Measurements from ENCODE around the gene CCNY. TPM values are rescaled to one million over a fixed set of nuclear protein-coding genes. Genes with fewer than 3 reads are reported as not detected.

The CCNY gene
- total RNA-seq, 1 donor from 2014 or later = 99.7 TPM

- no peak for DNase-seq (ENCODE audit: low read depth)
Observed at GRCh38 chr10:35379226-35380137, 43.2 kb downstream of the CCNY start.

DNA sequence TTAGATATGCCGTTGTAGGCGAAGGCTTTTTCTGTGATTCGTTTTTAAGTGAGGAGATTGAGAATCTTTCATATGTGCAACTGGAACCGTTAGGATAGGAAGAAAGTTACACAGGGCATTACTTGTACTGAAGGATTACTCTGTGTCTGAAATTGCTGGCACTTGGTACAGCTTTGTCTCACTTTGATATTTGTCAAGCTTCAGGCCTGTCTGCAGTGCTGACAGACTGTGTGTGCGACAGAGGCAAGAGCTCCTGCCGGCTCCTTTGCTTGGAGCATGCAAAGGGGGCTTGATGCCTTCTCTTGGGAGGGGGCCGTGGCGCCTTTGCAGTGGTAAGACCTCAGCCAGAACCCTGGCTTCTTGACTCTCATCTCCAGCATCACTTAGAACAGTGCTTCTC lies 45.8 kb downstream of the CCNY start:
- no peak for DNase-seq (ENCODE audit: low read depth)

GRCh38 chr10:35384265-35384868 lies 48.1 kb downstream of the CCNY start:
- DNase-seq (ENCODE audit: low read depth) = no peak

DNA sequence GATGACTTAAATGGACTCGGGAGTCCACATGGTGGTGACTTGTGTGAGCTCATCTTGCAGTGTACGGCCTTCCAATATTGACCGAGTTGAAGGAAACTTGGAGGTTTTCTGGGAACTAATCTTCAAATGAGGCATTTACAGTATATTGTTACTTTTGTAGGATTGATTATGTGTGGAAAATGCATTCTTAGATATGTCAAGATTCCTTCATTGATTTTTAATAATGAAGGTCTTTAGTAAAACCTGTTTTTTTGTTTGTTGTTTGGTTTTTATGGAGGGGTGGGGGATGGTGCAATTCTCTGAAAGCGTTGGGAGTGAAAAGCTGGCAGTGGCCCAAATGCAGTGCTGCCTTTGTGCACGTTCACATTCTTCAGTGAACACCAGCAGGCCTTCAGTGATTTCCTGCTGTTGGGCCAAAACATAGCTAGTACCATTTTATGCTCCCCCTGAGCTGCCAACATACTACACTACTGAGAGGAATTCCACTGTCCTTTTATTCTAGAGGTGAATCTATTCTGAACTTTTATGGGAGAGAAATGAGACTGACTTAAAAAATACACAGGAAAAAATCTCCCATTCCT lies 50.4 kb downstream of the CCNY start:
- no peak for DNase-seq (ENCODE audit: low read depth)

DNA sequence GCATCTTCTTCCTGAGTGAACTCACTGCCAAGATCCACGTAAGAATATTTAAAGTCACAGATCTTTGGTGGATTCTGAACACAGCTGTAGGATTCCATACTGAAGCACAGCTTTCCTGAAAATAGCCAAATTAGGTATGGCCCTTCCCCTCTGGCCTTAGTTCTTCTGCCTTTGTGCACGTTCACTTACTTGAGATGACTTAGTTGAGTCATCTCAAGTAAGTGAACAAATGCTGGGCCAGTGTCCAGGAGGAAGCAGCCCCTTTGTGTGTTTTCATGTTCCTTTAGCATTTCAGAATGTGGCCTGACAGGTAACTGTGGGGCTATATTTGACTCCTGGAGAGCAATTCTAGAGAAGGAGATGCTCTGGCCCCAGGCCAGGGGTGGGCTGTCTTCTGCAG lies 51.5 kb downstream of the CCNY start:
- DNase-seq (ENCODE audit: low read depth) = no peak

- no peak for DNase-seq (ENCODE audit: low read depth)
Observed at GRCh38 chr10:35388197-35388596, 51.9 kb downstream of the CCNY start.

GRCh38 chr10:35388682-35389081 lies 52.4 kb downstream of the CCNY start:
- DNase-seq (ENCODE audit: low read depth) = no peak

- DNase-seq (ENCODE audit: low read depth) = no peak
Observed at GRCh38 chr10:35390161-35390840, 54.0 kb downstream of the CCNY start.

DNA sequence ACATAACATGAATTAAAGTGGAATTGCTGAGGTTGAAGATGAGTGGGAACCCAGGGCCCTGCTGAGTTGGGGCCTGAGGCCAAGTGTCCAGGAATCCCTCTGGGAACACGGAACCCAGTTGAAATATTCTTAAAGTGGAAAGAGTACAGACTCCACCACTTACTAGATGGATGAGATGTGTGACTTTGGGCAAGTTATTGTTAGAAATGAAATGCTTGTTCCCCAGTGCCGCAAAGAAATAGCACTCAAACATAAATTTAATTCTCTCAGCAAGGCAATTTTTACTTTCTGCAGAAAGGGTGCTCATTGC lies 54.5 kb downstream of the CCNY start:
- DNase-seq (ENCODE audit: low read depth) = no peak

DNA sequence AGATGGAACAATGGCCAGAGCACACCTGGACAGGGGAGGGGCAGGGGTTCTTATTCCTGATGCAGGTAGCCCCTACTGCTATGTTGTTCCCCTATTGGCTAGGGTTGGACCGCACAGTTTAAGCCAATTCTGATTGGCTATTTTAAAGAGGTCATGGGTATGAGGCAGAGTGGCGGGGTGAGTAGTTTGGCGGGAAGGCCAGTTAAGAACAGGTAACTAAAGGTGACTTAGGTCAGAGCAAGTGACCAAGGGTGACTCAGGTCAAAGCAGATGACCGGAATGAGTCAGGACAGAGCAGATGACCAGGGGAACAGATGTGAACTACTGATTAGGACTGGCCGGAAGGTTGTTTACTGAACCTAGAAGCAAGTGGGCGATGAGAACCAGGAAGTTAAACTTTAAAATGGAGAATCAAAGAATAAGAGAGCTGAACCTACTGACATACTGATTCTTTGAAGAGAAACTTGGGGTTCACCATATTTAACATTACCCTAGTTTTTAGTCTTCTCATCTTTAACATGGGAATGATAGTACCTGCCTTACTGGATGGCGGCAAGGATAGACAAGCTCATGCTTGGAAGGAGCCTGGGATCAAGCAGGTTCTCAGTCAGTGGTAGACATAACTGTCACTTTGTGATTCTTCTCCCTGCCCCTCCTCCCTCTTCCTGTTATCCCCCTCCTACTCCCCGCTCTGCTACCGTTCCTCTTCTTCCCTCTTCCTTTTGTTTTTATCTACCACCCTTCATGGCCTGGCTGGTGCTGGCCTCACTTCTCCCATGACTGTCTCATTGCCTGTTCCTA lies 55.0 kb downstream of the CCNY start:
- no peak for DNase-seq (ENCODE audit: low read depth)

DNA sequence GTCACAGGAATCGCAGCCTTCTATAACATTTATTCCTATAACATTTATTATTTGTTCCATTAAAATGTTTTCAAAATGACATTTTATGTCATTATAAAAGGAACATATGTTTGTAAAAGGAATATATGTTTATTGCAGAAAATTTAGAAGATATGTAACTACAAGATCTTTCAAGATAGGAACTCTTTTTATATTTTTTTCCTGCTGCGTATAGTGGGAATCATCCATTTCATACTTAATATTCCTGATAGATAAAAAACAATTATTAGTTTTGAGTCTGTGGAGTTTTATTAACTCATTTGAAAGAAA lies 55.6 kb downstream of the CCNY start:
- no peak for DNase-seq (ENCODE audit: low read depth)

DNA sequence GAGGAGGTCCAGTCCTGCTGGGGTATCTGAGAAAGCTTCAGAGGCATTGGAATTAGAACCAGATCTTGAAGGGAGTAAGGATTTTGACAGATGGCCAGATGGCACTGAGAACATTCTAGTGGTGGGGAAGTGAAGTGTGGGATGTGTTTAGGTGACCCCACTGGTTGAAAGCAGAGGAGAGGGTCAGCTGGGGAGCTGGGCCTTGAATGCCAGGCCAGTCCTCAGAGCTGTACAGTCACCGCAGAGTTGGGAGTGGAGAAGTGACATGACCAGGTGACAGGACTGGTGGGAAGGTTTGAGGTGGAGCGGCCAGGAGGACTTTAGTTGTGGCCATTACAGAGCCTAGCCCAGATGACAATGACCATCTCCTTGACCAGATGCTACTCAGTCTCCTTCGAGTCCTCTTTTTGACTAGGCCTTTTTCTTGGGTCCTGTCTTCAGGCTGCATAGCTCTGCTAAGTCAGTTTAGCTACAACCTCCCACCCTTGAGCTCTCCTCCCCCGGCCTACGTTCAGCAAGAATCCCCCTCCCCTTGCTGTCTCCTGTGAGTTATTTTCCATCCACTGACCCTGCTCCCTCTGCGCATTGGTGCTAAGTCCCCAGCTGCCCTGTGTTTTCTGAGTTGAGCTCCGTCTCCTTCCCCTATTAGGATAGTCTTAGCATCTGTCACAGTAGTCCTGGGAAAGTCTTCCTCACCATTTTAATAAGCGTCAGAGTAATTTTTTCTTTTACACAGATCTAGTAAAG lies 56.3 kb downstream of the CCNY start:
- peak; percentile 55 for DNase-seq (ENCODE audit: low read depth)

GRCh38 chr10:35394411-35394851 lies 58.1 kb downstream of the CCNY start:
- DNase-seq (ENCODE audit: low read depth) = no peak

- DNase-seq (ENCODE audit: low read depth) = no peak
Observed at GRCh38 chr10:35394934-35395333, 58.6 kb downstream of the CCNY start.

DNA sequence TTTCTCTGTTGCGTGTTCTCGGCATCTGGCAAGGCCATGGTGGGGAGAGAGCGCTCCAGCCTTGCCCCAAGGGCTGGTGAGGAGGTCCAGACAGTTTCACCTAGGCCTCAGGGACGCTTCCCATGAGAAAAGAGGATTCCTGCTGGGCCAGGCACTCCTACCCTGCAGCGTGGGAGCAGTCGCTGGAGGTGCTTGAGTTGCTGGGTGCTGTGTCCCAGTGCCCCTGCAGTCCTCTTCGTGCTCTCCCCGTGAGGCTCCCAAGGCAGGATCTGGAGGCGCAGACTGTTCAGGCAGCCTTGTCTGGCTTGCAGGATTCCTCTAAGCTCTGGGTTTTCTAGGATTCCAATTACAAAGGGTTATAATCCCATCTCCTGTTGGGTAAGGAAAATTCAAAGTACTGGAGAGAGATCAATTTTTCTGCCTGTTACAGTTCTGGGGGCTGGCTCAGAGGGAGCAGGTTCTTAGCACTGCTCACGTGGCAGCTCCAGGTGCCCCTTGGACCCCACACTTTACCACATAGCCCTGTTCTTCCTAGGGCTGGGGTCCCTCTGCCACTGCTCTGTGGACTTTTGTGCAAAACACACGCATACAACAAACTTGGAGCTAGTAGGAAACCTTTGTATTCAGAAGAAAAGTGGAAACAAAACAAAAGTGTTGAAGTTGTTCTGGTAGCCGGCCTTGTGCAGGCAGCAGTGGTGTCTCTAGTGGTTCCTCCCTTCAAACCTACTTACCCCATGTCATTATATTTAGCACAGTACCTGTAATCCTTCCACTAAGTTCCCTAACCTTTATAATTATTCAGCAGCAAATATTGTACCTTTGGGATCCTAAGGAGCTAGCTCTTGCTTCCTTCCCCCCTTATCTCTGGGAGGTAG lies 60.5 kb downstream of the CCNY start:
- DNase-seq (ENCODE audit: low read depth) = no peak

- DNase-seq (ENCODE audit: low read depth) = no peak
Observed at GRCh38 chr10:35397953-35398352, 61.6 kb downstream of the CCNY start.

DNA sequence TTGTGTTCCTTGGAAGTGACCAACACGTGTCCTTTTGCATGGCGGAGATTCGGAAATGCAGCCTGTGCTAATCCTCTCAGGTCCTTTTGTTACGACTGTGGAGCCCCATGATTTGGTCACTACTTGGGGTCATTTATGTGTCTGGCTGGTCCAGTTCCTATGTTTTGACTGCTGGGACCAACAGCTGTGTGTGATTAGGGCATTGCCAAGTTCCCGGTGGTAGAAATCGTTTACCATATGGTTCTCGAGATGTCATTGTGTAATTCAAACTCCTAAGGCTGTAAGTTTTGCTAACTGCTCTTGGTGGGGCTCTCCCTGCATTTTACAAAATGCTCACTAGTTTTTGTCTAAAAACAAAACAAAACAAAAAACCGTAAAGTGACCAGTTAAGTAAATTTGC lies 62.0 kb downstream of the CCNY start:
- peak; percentile 60 for DNase-seq (ENCODE audit: low read depth)

DNA sequence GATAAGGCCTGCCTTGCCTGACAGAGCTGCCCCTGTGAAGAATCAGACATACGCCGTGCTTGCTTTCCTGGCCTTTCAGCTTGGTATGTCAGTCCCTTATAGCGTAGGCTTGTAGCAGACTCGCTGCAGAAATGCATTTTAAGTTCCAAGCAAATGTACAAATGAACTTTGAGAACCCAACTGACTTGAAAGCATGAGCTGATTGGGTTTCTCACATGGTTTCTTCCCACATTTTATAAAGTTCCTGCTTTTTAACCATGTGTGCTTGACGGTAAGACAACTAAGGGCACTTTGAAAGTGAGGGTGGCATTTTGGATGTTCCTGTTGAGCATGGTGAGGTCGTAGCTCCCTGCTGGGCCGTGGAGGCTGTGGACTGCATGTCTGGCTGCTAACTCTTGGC lies 62.6 kb downstream of the CCNY start:
- no peak for DNase-seq (ENCODE audit: low read depth)

DNA sequence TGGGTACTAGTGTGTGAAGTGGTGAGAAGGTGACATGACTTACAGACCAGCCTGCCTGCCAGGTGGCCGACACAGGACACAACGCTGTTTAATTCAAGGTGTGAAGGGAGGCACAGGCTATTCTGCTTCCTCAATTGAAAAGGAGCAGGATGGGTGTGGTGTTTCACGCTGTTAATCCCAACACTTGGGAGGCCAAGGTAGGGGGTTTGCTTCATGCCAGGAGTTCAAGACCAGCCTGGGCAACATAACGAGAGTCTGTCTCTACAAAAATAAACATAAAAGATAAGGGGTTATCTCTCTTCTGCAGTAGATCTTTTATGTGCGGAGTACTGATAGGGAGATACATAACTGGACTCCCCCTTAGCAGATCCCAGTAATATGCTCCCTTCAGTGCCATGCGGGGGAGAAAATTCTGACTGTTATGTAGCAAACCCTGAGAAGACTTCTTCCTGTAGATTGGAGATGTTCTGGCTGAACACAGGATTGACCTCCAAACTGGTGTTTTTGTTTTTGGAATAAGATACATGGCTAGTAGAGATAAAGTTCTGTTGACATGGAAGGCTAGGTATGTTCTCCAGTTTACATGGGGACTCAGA lies 63.2 kb downstream of the CCNY start:
- DNase-seq (ENCODE audit: low read depth) = no peak
